Ovary (tissue), 3 donors: Measurements from ENCODE around the gene DCTD.

Experiments used
- CTCF ChIP-seq, 3 donors: fragments of 450-650 bp in 2 of 3; fragments of 200-600 bp in 1 of 3; IDR thresholded peaks; one replicate each; pipeline versions ENCODE4 v1.5.1 to v1.8.0; 2016 to 2022; ENCODE audit warnings: antibody characterized with exemption in 3 of 3, mild to moderate bottlenecking in 1 of 3
- EP300 ChIP-seq: sonication (generic); formaldehyde crosslinking; IDR thresholded peaks from one replicate; pipeline ENCODE4 v1.6.1; 2017; ENCODE audit warnings: antibody characterized with exemption
- donor health status: DM: no; HTN: no; CAD: no.

- no peak for TF ChIP-seq CTCF (IDR thresholded peaks at IDR 0.05)
- no peak for TF ChIP-seq EP300
Measured at GRCh38 chr4:182929296-182929695, 12.1 kb upstream of the DCTD start.
